B cell (primary cell): ENCODE results near the gene GOLGA6L2.

Experiments
- EZH2 ChIP-seq: IDR thresholded peaks from 2 replicates; pipeline ENCODE4 v1.6.1; 2012; ENCODE audit warnings: borderline replicate concordance, low read depth, mild to moderate bottlenecking, moderate library complexity, low read length; ENCODE audit not compliant: insufficient read depth, poor library complexity, severe bottlenecking
- TF ChIP-seq, protein P1 (sequence below): fragments of 200-600 bp; IDR thresholded peaks from one replicate; pipeline ENCODE4 v1.8.0; 2022; ENCODE audit warnings: antibody characterized with exemption, mild to moderate bottlenecking

DNA sequence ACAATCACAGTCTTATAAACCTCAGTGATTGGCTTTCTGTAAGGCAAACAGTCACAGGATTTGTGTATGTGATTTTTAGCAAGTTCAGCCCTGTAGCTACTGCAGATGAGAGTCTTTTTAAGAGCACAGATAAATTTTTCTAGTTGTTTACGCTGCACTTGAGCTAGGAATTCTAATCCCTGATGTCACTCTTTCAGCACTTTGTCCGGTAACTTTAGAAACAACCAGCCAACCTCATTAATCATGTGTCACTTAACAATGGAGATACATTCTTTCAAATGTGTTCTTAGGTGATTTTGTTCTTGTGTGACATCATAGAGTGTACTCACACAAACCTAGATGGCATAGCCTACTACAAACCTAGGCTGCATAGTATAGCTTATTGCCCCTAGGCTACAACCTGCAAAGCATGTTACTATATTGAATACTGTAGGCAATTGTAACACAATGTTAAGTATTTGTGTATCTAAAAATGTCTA is 36.8 kb upstream of the GOLGA6L2 start:
- no peak for TF ChIP-seq EZH2
- TF ChIP-seq, protein P1, sequence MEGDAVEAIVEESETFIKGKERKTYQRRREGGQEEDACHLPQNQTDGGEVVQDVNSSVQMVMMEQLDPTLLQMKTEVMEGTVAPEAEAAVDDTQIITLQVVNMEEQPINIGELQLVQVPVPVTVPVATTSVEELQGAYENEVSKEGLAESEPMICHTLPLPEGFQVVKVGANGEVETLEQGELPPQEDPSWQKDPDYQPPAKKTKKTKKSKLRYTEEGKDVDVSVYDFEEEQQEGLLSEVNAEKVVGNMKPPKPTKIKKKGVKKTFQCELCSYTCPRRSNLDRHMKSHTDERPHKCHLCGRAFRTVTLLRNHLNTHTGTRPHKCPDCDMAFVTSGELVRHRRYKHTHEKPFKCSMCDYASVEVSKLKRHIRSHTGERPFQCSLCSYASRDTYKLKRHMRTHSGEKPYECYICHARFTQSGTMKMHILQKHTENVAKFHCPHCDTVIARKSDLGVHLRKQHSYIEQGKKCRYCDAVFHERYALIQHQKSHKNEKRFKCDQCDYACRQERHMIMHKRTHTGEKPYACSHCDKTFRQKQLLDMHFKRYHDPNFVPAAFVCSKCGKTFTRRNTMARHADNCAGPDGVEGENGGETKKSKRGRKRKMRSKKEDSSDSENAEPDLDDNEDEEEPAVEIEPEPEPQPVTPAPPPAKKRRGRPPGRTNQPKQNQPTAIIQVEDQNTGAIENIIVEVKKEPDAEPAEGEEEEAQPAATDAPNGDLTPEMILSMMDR, result no peak
